K562 (cell line): Measurements from ENCODE around the gene DAD1. TPM values are rescaled to one million over a fixed set of nuclear protein-coding genes. Genes with fewer than 3 reads are reported as not detected.

Source experiments
- ATAC-seq: fragments of 200-7000 bp; cut with Tn5 transposase; 3 replicates; pipeline ENCODE4 v1.9.1; 2020; ENCODE audit warnings: moderate library complexity
- BruUV-seq: library from RNA; stranded (reverse); fragments of 400-500 nt; replicated peaks from 2 replicates; lab custom pipeline; 2021; lab: Mats Ljungman, UMichigan
- CTCF ChIA-PET: fragments of 300-600 bp; formaldehyde crosslinking; extraction: SDS; loops from one replicate; lab custom pipeline; 2021; ENCODE audit warnings: low intra/inter-chr PET ratio; lab: Yijun Ruan, JAX
- POLR2A ChIA-PET: fragments of 300-600, 350-650 bp; sonication (Branson Sonifier 250); formaldehyde crosslinking; extraction: SDS; loops from one replicate; lab custom pipeline; 2021; ENCODE audit warnings: antibody characterized with exemption, inconsistent platforms; lab: Yijun Ruan, JAX
- DNase-seq, 4 experiments: peaks; one replicate each; pipeline versions ENCODE4 v3.0.0 to v3.0.0-alpha.2; 2011 to 2018; ENCODE audit warnings: low spot score in 3 of 4, mixed read lengths in 3 of 4; ENCODE audit errors: extremely low read depth in 1 of 4
- FAIRE-seq: peaks from 2 replicates; lab custom pipeline; 2011; peaks lifted over from hg19 to GRCh38; lab: Jason Lieb, UNC
- H2AFZ ChIP-seq: 2 replicates; pipeline ENCODE4 v1.6.0; 2011; ENCODE audit warnings: low read depth, low read length, control low read depth, inconsistent platforms
- H3K27ac ChIP-seq: fragments of 200-600 bp; 3 replicates; pipeline ENCODE4 v1.8.0; 2011; ENCODE audit warnings: low read depth, mild to moderate bottlenecking, control low read depth, inconsistent platforms, low read length, moderate library complexity, mixed read lengths; ENCODE audit errors: extremely low read depth
- H3K27me3 ChIP-seq, 2 experiments: fragments of 300-600 bp in 1 of 2; 2 replicates in 1 of 2; 3 replicates in 1 of 2; pipeline versions ENCODE4 v1.6.0 to v1.8.0; 2011; ENCODE audit warnings: inconsistent platforms in 2 of 2, low read length in 2 of 2, mild to moderate bottlenecking in 1 of 2, mixed read lengths in 1 of 2, moderate library complexity in 1 of 2; ENCODE audit not compliant: control insufficient read depth in 2 of 2, insufficient read depth in 2 of 2
- H3K36me3 ChIP-seq: fragments of 300-600 bp; 3 replicates; pipeline ENCODE4 v1.8.0; 2011; ENCODE audit warnings: mild to moderate bottlenecking, low read length, inconsistent platforms; ENCODE audit not compliant: control insufficient read depth, insufficient read depth
- H3K4me1 ChIP-seq, 2 experiments: fragments of 200-600 bp in 1 of 2; replicated peaks in 1 of 2; 2 replicates in 1 of 2; 3 replicates in 1 of 2; pipeline versions ENCODE4 v1.5.1 to v1.8.0; 2011; ENCODE audit warnings: inconsistent platforms in 2 of 2, low read length in 2 of 2, mild to moderate bottlenecking in 1 of 2, mixed read lengths in 1 of 2, moderate library complexity in 1 of 2; ENCODE audit not compliant: control insufficient read depth in 2 of 2, insufficient read depth in 2 of 2
- H3K4me2 ChIP-seq: 2 replicates; pipeline ENCODE4 v1.6.1; 2011; ENCODE audit warnings: low read length, control low read depth, inconsistent platforms, mixed read lengths; ENCODE audit not compliant: insufficient read depth
- H3K4me3 ChIP-seq: fragments of 200-600 bp; sonication (generic), shearing (Covaris generic); 2 replicates; pipeline ENCODE4 v1.5.1; 2016; ENCODE audit warnings: control low read depth, inconsistent platforms
- H3K79me2 ChIP-seq: fragments of 200-600 bp; 3 replicates; pipeline ENCODE4 v1.8.0; 2011; ENCODE audit warnings: low read length, inconsistent platforms; ENCODE audit not compliant: control insufficient read depth, insufficient read depth
- H3K9ac ChIP-seq, 2 experiments: 2 replicates each; pipeline versions ENCODE4 v1.6.0 to v1.6.1; 2011; ENCODE audit warnings: low read depth in 2 of 2, low read length in 2 of 2, control low read depth in 1 of 2, inconsistent platforms in 1 of 2, mild to moderate bottlenecking in 1 of 2, mixed read lengths in 1 of 2; ENCODE audit not compliant: insufficient read depth in 1 of 2
- H3K9me1 ChIP-seq: one replicate; pipeline ENCODE4 v1.6.0; 2011; ENCODE audit warnings: inconsistent platforms, mild to moderate bottlenecking, low read length, moderate library complexity; ENCODE audit not compliant: control insufficient read depth, insufficient read depth
- H3K9me3 ChIP-seq: replicated peaks from 2 replicates; pipeline ENCODE4 v1.5.1; 2011; ENCODE audit warnings: low read depth, low read length, inconsistent platforms; ENCODE audit not compliant: control insufficient read depth, insufficient read depth
- H4K20me1 ChIP-seq: replicated peaks from 2 replicates; pipeline ENCODE4 v1.6.1; 2011; ENCODE audit warnings: low read length, inconsistent platforms, mixed read lengths; ENCODE audit not compliant: control insufficient read depth, insufficient read depth
- ATF1 ChIP-seq, 2 experiments: fragments of 450-650 bp in 1 of 2; IDR thresholded peaks; 2 replicates each; pipeline ENCODE4 v1.6.1; 2016; ENCODE audit warnings: missing compliant biosample characterization in 1 of 2, missing genetic modification characterization in 1 of 2
- BHLHE40 ChIP-seq: IDR thresholded peaks from 2 replicates; pipeline ENCODE4 v1.6.1; 2011; ENCODE audit warnings: low read length, improper control_type of control experiment
- CXXC5 ChIP-seq: fragments of 250-450 bp; sonication (Bioruptor Pico); IDR thresholded peaks from 2 replicates; pipeline ENCODE4 v1.8.0; 2022; ENCODE audit warnings: inconsistent platforms, mild to moderate bottlenecking, moderate library complexity
- FOS ChIP-seq: IDR thresholded peaks from 3 replicates; pipeline ENCODE4 v1.6.1; 2011; ENCODE audit not compliant: insufficient read length; ENCODE audit errors: extremely low read depth
- HIVEP1 ChIP-seq: fragments of 250-450 bp; sonication (Bioruptor Pico); IDR thresholded peaks from 2 replicates; pipeline ENCODE4 v1.4.0; 2020; ENCODE audit warnings: mild to moderate bottlenecking
- KDM5B ChIP-seq: fragments of 200-600 bp; sonication (generic); IDR thresholded peaks from 2 replicates; pipeline ENCODE4 v1.6.1; 2012; ENCODE audit warnings: low read depth, mild to moderate bottlenecking, moderate library complexity, low read length, control low read depth, inconsistent platforms; ENCODE audit not compliant: insufficient replicate concordance
- POLR2G ChIP-seq: fragments of 200-400 bp; formaldehyde crosslinking; IDR thresholded peaks from 2 replicates; pipeline ENCODE4 v1.6.1; 2017; ENCODE audit warnings: low read depth, mild to moderate bottlenecking, antibody characterized with exemption, low read length, moderate library complexity
- PTBP1 ChIP-seq: fragments of 200-400 bp; formaldehyde crosslinking; IDR thresholded peaks from 2 replicates; pipeline ENCODE4 v1.6.1; 2017; ENCODE audit warnings: low read depth, low read length
- SIN3A ChIP-seq, 2 experiments: fragments of 150-350 bp in 1 of 2; IDR thresholded peaks; 2 replicates each; pipeline ENCODE4 v1.6.1; 2011 to 2016; ENCODE audit warnings: borderline replicate concordance in 2 of 2, low read depth in 2 of 2, low read length in 2 of 2, mild to moderate bottlenecking in 2 of 2, moderate library complexity in 2 of 2; ENCODE audit not compliant: control insufficient read depth in 1 of 2
- SNRNP70 ChIP-seq: fragments of 200-400 bp; formaldehyde crosslinking; optimal IDR thresholded peaks from 2 replicates; pipeline ENCODE3; 2017; ENCODE audit warnings: low read depth, low read length
- TAF9B ChIP-seq: fragments of 450-650 bp; IDR thresholded peaks from 2 replicates; pipeline ENCODE4 v1.6.1; 2018; ENCODE audit warnings: mild to moderate bottlenecking; ENCODE audit not compliant: partially characterized antibody
- TCF15 ChIP-seq: fragments of 250-450 bp; sonication (Bioruptor Pico); IDR thresholded peaks from 2 replicates; pipeline ENCODE4 v1.8.0; 2022; ENCODE audit warnings: moderate library complexity, mild to moderate bottlenecking, inconsistent platforms
- YY1 ChIP-seq, 3 experiments: IDR thresholded peaks; 2 replicates each; pipeline ENCODE4 v1.6.1; 2011; ENCODE audit warnings: low read length in 2 of 3, mild to moderate bottlenecking in 2 of 3, moderate library complexity in 2 of 3, borderline replicate concordance in 1 of 3, control low read depth in 1 of 3, low read depth in 1 of 3; ENCODE audit not compliant: insufficient read depth in 3 of 3, insufficient replicate concordance in 2 of 3, control insufficient read depth in 1 of 3, insufficient read length in 1 of 3; ENCODE audit errors: extremely low read depth in 1 of 3
- ZNF263 ChIP-seq: sonication (generic); formaldehyde crosslinking; IDR thresholded peaks from 2 replicates; pipeline ENCODE4 v1.8.0; 2022; ENCODE audit warnings: mild to moderate bottlenecking, missing genetic modification reagents, borderline replicate concordance
- ZNF644 ChIP-seq: fragments of 200-800 bp; sonication (Bioruptor generic); IDR thresholded peaks from 2 replicates; pipeline ENCODE4 v1.6.1; 2016; ENCODE audit warnings: low read depth, missing genetic modification characterization, missing compliant biosample characterization
- ZNF740 ChIP-seq, 3 experiments: fragments of 200-800 bp in 1 of 3; sonication (Bioruptor generic) in 1 of 3; sonication (generic) in 1 of 3; formaldehyde crosslinking in 1 of 3; IDR thresholded peaks; 2 replicates each; pipeline versions ENCODE4 v1.6.1 to v1.8.0; 2016 to 2022; ENCODE audit warnings: mild to moderate bottlenecking in 2 of 3, missing compliant biosample characterization in 2 of 3, missing genetic modification characterization in 2 of 3, missing genetic modification reagents in 1 of 3
- WGBS: fragments of 100-300 bp; shearing (Covaris generic); methylation state at CpG from one replicate; pipeline ENCODE4 v1.1.6; 2016; ENCODE audit warnings: low coverage, mixed read lengths; ENCODE audit not compliant: insufficient coverage; ENCODE audit errors: missing lambda C conversion rate; 5-methylcytosine and 5-hydroxymethylcytosine counted together
- in situ Hi-C: fragments of 300-500 bp; cut with MboI; formaldehyde crosslinking; loops from 4 replicates; pipeline ENCODE4 v1.15.0; 2018; ENCODE audit warnings: inconsistent platforms, mixed read lengths
- intact Hi-C: fragments of 100-400 bp; cut with micrococcal nuclease; formaldehyde crosslinking; loops from 2 replicates; pipeline ENCODE4 v1.14.2; 2022
- polyA plus RNA-seq, 8 experiments: library from polyadenylated mRNA; depleted of rRNA in 4 of 8; stranded (reverse) in 5 of 8; unstranded in 3 of 8; fragments of >200 nt; fragmentation: Nextera tagmentation in 2 of 8; fragmentation: Illumina TruSeq in 1 of 8; extraction: Ambion mirVana in 2 of 8; extraction: Trizol in 1 of 8; gene quantifications; 2 replicates each; pipeline versions ENCODE4 v1.2.1 to v1.2.3, GENCODE V29; 2011 to 2014; ENCODE audit warnings: inconsistent platforms in 1 of 8, missing spikeins in 1 of 8
- total RNA-seq, 7 experiments: library from RNA; depleted of rRNA in 6 of 7; stranded (reverse); fragments of >200 nt in 6 of 7; fragmentation: Illumina TruSeq in 2 of 7; extraction: Trizol in 2 of 7; gene quantifications; 2 replicates each; pipeline versions ENCODE4 v1.2.1 to v1.2.3, GENCODE V29; 2011 to 2021; ENCODE audit warnings: low replicate concordance in 1 of 7

The DAD1 gene
- total and polyA plus RNA-seq, 9 of the 15 experiments (the other 6 are each of a cell fraction or from before 2014, with no cell fraction given): 104 to 617 (median 222) TPM

DNA sequence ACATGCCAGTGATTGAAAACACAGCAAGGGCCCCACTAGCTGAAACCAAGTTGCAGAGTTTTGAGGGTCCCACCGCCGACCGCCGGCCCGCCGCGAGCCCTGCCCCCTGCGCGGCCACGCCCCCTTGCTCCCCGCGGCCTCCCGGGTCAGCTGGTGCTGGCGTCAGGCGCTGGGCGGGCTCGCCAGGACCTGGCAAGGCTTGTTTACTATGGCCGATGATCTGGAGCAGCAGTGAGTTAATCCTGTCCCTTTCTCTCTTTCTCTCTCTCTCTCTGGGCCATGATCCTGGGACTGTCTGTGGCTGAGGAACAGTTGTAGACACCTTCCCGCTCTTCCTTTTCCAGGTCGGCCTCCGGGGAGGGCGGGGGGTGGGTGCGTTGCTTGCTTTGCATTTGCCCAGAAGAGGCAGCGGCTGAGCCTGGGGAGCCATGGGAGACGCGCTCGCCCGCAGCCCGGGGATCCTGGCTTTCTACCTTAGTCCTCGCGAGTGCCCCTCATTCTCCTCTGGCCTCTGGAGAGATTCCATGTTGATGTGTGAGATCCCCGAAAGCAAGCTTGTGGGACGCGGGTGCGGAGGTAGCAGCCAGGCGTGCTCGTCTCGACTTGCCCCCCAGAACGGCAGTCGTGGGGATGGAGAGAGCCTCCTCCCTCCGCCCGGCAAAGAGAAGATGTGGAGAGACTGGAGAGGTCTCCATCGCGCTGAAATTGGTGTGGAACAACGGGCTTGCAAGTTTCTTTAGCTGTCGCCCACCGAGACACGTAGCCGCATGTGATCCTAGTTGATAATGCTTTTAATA is 9.3 kb upstream of the DAD1 start, which contains the start of gene ABHD4:
TSS of gene ABHD4 (plus strand) at position 202 of the 797 bp plus-strand sequence. CDS start at position 209, 7 bp downstream.
- WGBS: under 1% methylated on average over 20 of the region's 49 CpGs
- Histone ChIP-seq H3K79me2 (peaks cover 14% of the 10 kb centered on the region), H3K4me2 (peak within 1 kb of the TSS; percentile 87), H3K36me3 (peaks cover 16% of the 10 kb centered on the region; the same call in 2 of the 3 replicates), H3K27ac (peak within 1 kb of the TSS; percentile 72), H4K20me1 (no peaks in the 10 kb centered on the region), H2AFZ (peak within 1 kb of the TSS; percentile 89), H3K4me1 (peaks cover 16 to 47% of the 10 kb centered on the region in 2 experiments; a peak in 4 of 5 replicates), H3K9me1 (peaks cover 2% of the 10 kb centered on the region), H3K27me3 (no peaks in the 10 kb centered on the region), H3K4me3 (peak within 1 kb of the TSS; percentile 56), H3K9me3 (no peaks in the 10 kb centered on the region), H3K9ac (peak within 1 kb of the TSS; percentile 68 to 94)
- ATAC-seq (peak; percentile 88), DNase-seq (peak; percentile 61 to 75 (median 71)), FAIRE-seq (no peak)
- ChIA-PET CTCF (no interaction called here), POLR2A (interaction anchor here (0.9 to 1.6 kb wide), 6 partner anchors 9 to 175 kb away, joined by 3 to 8 read pairs (median 4); partner anchors contain the start of gene OXA1L)
- BruUV-seq: TSS peak; percentile 58
- in situ Hi-C loops (no loop called here), intact Hi-C loops (no loop called here)
- TF ChIP-seq HIVEP1 (CRISPR knock-in tag) (no peak), FOS (no peak), BHLHE40 (no peak), TAF9B (peak; percentile 49), SNRNP70 (no peak), YY1 (IDR thresholded peaks at IDR 0.05; ENCODE audit: borderline replicate concordance in 1 of 3, control insufficient read depth in 1 of 3, extremely low read depth in 1 of 3, insufficient read depth in 3 of 3, insufficient read length in 1 of 3, insufficient replicate concordance in 2 of 3, low read depth in 1 of 3, low read length in 2 of 3) (peak in 1 of 3 experiments; percentile 66), CXXC5 (peak; percentile 55; the same call in 1 of the 2 replicates), POLR2G (peak; percentile 74), ZNF263 (CRISPR knock-in tag) (0 out of 2 replicates have a peak, but pooled peaks have one; percentile 9), ZNF740 (CRISPR knock-in tag; IDR thresholded peaks at IDR 0.05) (peak; percentile 44; the same call in 1 of the 2 replicates), ZNF740 (tag; IDR thresholded peaks at IDR 0.05) (no peak), KDM5B (peak; percentile 27), ZNF644 (tag) (no peak), PTBP1 (no peak), SIN3A (IDR thresholded peaks at IDR 0.05; ENCODE audit: borderline replicate concordance in 2 of 2, control insufficient read depth in 1 of 2, low read depth in 2 of 2, low read length in 2 of 2) (peak in 1 of 2 experiments; percentile 74; a peak in 1 of 4 replicates), ATF1 (CRISPR knock-in tag; IDR thresholded peaks at IDR 0.05) (no peak), ATF1 (tag; IDR thresholded peaks at IDR 0.05) (peak; percentile 83), TCF15 (no peak)
